Bronchial epithelial cell (primary cell): ENCODE data around the gene MXRA8. TPM values are rescaled to one million over a fixed set of nuclear protein-coding genes. Genes with fewer than 3 reads are reported as not detected.

Source experiments
- DNase-seq: peaks from one replicate; pipeline ENCODE4 v3.0.0-alpha.2; 2010; ENCODE audit warnings: low read depth
- FAIRE-seq: peaks from 2 replicates; lab custom pipeline; 2011; peaks lifted over from hg19 to GRCh38; lab: Jason Lieb, UNC
- H3K27me3 ChIP-seq: 2 replicates; pipeline ENCODE4 v1.5.1; 2011; ENCODE audit warnings: low read length; ENCODE audit not compliant: control insufficient read depth, insufficient read depth
- H3K36me3 ChIP-seq: 2 replicates; pipeline ENCODE4 v1.5.1; 2011; ENCODE audit warnings: low read length; ENCODE audit not compliant: control insufficient read depth, insufficient read depth
- H3K4me3 ChIP-seq: 2 replicates; pipeline ENCODE4 v1.5.1; 2011; ENCODE audit warnings: mild to moderate bottlenecking, low read depth, low read length, control low read depth
- total RNA-seq: library from RNA; depleted of rRNA; stranded (reverse); fragments of >200 nt; gene quantifications from 2 replicates; pipeline ENCODE4 v1.2.1, GENCODE V29; 2014
- TF ChIP-seq, protein P1 (sequence below): IDR thresholded peaks from 2 replicates; pipeline ENCODE4 v1.5.1; 2011; ENCODE audit warnings: mild to moderate bottlenecking, moderate library complexity, low read length, control low read depth, inconsistent platforms; ENCODE audit not compliant: insufficient read depth, severe bottlenecking

The MXRA8 gene
- total RNA-seq, 1 donor from 2014 or later: 5.0 TPM

DNA sequence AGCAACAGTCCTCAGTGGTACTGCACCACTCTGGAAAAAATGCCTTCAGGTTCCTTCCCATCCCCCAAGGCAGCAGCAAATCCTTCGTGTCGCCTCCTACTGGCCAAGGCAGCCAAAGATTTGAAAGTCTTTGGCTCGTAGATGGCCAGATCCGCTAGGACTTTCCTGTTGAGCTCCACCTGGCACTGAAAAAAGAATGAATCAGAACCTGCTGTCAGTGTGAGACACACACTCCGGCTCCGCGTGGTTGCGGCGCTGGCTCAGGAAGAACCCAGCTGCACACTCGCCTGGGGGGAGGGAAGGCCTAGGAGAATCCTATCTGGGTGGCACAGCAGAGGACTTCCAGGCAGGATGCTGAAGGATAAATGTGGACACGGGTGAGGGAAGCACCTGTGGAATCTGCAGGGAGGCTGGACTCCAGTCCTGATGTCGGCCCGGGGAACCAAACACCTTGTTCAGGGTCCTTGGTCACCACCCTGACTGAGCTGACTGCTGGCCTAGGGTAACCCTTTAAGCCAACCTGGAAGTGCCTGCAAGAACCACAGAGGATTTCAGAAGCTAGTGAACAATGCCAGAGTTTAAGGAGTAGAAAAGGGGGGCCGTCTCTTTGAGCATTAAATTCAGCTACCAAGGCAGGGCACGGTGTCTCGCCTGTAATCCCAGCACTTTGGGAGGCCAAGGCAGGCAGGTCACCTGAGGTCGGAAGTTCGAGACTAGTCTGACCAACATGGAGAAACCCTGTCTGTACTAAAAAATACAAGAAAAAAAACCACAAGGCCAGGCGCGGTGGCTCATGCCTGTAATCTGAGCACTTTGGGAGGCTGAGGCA is 43.9 kb upstream of the MXRA8 start:
- FAIRE-seq (peak; percentile 23), DNase-seq (peak; percentile 81)
- peaks cover 30% of the 10 kb centered on the region for H3K36me3 ChIP-seq
- TF ChIP-seq, protein P1, sequence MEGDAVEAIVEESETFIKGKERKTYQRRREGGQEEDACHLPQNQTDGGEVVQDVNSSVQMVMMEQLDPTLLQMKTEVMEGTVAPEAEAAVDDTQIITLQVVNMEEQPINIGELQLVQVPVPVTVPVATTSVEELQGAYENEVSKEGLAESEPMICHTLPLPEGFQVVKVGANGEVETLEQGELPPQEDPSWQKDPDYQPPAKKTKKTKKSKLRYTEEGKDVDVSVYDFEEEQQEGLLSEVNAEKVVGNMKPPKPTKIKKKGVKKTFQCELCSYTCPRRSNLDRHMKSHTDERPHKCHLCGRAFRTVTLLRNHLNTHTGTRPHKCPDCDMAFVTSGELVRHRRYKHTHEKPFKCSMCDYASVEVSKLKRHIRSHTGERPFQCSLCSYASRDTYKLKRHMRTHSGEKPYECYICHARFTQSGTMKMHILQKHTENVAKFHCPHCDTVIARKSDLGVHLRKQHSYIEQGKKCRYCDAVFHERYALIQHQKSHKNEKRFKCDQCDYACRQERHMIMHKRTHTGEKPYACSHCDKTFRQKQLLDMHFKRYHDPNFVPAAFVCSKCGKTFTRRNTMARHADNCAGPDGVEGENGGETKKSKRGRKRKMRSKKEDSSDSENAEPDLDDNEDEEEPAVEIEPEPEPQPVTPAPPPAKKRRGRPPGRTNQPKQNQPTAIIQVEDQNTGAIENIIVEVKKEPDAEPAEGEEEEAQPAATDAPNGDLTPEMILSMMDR: peak; percentile 75
- H3K4me3 ChIP-seq: no peak overlapping the region
- H3K27me3 ChIP-seq: no peaks in the 10 kb centered on the region

DNA sequence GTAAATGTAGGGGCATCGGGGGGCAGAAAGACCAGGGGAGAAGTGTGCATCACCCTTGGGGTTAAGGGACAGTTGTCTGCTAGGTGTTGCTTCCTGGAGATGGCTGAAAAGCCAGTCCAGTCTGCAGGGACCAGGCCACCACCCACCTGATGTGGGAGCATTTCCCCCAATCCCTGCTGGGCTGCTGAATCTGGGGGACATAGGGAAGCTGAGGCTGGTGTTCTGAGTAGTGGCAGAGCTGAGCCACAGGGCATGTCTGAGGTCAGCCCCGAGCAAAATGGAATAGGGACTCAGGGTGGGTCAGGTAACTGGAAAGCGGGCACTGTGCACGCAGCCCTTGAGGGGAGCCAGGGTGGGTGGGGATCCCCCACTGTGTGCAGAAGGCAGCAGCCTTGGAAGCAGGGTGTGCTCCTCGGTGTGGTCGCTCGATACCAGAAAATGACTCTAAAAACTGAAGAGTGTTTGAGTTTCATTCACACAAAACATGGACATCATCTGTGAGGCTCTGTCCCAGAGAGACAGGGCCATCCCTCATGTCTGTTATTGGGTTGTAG is 43.2 kb upstream of the MXRA8 start:
- no peak overlapping the region for H3K4me3 ChIP-seq
- H3K27me3 ChIP-seq: no peaks in the 10 kb centered on the region
- FAIRE-seq: no peak
- TF ChIP-seq, protein P1: no peak
- no peak for DNase-seq
- peaks cover 34% of the 10 kb centered on the region for H3K36me3 ChIP-seq

DNA sequence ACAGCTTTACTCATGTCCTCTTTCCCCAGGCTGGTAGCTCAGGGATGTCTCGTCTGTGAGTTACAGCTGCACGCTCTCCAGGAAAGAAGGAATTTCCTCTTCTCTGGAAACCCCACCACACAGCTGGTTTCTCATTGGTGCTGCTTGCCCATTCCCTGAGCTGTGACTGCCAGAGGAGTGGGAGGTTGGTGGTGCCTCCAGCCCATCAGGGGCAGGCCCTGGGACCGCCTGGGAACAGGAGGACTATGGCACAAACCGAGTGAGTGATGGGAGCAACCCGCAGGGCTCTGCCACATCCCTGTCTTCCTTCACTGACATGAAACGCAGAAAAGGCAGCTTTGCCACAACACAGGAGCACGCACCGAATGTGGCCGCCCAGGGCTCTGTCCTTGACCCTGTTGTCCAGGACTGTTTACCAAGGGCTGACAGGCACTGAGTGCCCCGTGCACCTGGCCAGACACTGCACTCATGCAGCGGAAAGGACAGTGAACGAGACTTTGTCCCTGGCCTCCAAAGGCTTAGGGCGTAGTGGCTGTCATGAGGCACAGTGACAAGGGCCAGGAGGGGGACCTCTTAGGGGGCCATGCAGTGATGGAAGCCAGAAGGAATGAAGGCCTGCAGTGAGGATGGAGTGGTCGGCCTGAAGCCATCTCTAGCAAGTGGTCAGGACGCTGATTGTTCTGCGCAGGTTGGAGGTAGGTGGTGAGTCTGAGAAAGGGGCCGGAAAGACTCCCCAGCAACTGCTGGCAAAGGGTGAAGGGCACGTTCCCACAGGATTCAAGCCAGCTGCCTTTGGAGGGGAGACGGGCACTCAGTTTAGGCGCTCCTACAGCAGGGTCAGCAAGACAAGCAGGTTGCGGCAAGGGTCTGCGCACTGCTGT is 42.5 kb upstream of the MXRA8 start:
- TF ChIP-seq, protein P1: no peak
- FAIRE-seq: no peak
- H3K4me3 ChIP-seq: peak overlapping the region; percentile 92
- DNase-seq: no peak
- H3K36me3 ChIP-seq: peaks cover 34% of the 10 kb centered on the region
- no peaks in the 10 kb centered on the region for H3K27me3 ChIP-seq

DNA sequence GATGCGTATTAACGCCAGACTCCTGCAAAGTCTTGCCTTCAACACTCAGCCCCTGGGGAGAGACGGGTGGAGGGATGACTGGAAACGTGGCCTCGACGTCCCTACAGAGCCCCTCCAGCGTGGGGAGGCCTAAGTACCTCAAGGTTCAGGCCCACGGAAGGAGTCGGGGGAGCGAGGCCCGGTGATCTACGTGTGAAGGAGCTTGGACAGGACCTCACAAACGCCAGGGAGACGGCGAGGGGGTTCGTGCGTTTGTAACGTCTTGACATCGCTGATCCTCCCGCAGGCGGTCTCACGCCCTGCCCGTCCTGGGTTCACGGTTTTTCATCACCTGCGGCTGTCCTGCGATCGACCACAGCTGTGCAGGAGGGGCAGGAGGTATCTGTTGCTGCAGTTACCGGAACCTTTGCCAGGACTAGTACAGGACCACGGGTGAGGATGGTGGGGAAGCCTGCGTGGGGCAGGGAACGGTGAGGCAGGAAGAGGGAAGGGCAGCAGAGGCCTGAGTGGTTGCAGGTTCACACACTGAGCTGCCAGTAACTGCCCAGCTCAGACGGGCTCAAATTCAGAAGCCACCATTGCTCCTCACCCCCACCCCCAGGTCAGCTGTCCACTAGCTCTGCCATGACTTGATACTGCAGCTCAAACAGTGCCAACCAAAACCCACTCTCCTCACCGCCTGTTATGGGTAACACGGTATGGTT is 41.7 kb upstream of the MXRA8 start:
- peaks cover 33% of the 10 kb centered on the region for H3K36me3 ChIP-seq
- DNase-seq: no peak
- TF ChIP-seq, protein P1: no peak
- no peaks in the 10 kb centered on the region for H3K27me3 ChIP-seq
- peak overlapping the region; percentile 92 for H3K4me3 ChIP-seq
- FAIRE-seq: no peak

DNA sequence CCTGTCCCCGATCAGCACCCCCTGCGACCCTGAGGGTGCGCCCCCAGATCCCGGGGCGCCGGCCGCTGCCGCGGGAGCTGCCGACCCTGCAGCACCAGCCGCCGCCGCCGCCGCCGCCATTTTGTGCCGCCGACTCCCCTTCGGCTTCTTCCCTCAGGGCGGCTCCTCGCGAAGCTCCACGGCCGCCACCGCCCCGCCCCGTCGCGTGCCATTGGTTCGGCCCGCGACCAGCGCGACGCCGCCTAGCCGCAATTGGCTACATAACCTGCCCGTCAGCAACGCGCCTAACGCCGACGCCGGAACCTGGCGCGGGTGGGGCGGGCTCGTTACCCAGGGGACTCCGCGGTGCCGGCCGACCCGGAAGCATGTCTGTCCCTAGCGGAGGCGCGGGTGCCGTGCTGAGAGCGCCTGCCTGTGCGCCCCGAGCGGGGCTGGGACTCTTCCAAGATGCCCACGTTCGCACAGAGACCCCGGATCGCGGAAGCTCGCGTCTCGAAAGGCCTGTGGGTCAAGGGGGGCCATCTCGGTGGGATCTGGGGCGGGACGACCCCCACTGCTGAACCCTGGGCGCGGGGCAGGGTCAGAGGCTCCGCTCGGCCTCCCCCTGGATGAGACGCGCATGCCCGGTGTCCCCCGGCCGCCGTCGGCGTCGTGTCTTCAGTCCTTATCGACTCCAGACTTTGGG is 41.0 kb upstream of the MXRA8 start, which contains the start of gene CCNL2:
TSS of gene CCNL2 (minus strand) at position 149 of the 685 bp plus-strand sequence. CDS start at position 120, 29 bp downstream.
- Histone ChIP-seq H3K4me3 (peak within 1 kb of the TSS; percentile 92), H3K36me3 (peaks cover 30% of the 10 kb centered on the region), H3K27me3 (no peaks in the 10 kb centered on the region)
- FAIRE-seq (no peak), DNase-seq (peak; percentile 88)
- TF ChIP-seq, protein P1: peak; percentile 70
